ENCODE measurements around the gene M6PR.

M6PR gene

GRCh38 chr12:8899830-8900229, 49.6 kb downstream of the M6PR start:
- H4K20me1 ChIP-seq: no peaks in the 10 kb centered on the region
- H3K27me3 ChIP-seq: no peaks in the 10 kb centered on the region
- H3K4me3 ChIP-seq: peak overlapping the region in 1 of 10 experiments; percentile 6; a peak in 1 of 20 replicates
- peak overlapping the region in 5 of 11 experiments; percentile 27 to 72 (median 57); a peak in 8 of 22 replicates for H3K27ac ChIP-seq
- peak overlapping the region in 1 of 11 experiments; percentile 22; a peak in 1 of 22 replicates for H3K9ac ChIP-seq
- H3K36me3 ChIP-seq: no peaks in the 10 kb centered on the region
- peak overlapping the region in 4 of 11 experiments; percentile 1 to 61 (median 23); a peak in 5 of 22 replicates for H3K4me2 ChIP-seq
- TF ChIP-seq Cebpa-rat (IDR thresholded peaks at IDR 0.05): no peak
- H3K4me1 ChIP-seq: peaks cover 4 to 63% (median 13%) of the 10 kb centered on the region in 10 experiments; a peak in 15 of 20 replicates
- H3K9me3 ChIP-seq (replicated peaks in 1 of 11): peaks cover 24 to 80% (median 46%) of the 10 kb centered on the region in 11 experiments

- TF ChIP-seq Cebpa-rat (IDR thresholded peaks at IDR 0.05): no peak
- H3K9ac ChIP-seq: no peak overlapping the region
- H3K9me3 ChIP-seq (replicated peaks in 1 of 11): peaks cover 24 to 60% (median 42%) of the 10 kb centered on the region in 11 experiments
Observed at GRCh38 chr12:8897081-8897480, 52.4 kb downstream of the M6PR start.

GRCh38 chr12:8894986-8895385, 54.5 kb downstream of the M6PR start:
- no peak overlapping the region for H3K4me3 ChIP-seq
- TF ChIP-seq Cebpa-rat (IDR thresholded peaks at IDR 0.05): no peak
- H4K20me1 ChIP-seq: no peaks in the 10 kb centered on the region
- no peaks in the 10 kb centered on the region for H3K27me3 ChIP-seq
- no peaks in the 10 kb centered on the region for H3K36me3 ChIP-seq
- H3K9me3 ChIP-seq (replicated peaks in 1 of 11): peaks cover 8 to 39% (median 21%) of the 10 kb centered on the region in 11 experiments; a peak in 18 of 22 replicates
- H3K4me1 ChIP-seq: peaks cover 0 to 30% (median 0%) of the 10 kb centered on the region in 10 experiments; a peak in 5 of 20 replicates
- H3K9ac ChIP-seq: no peak overlapping the region
- no peak overlapping the region for H3K4me2 ChIP-seq
- H3K27ac ChIP-seq: no peak overlapping the region

More at GRCh38 chr12:8897081-8897480, 52.4 kb downstream of the M6PR start:
- H3K4me1 ChIP-seq: peaks cover 0 to 37% (median 0%) of the 10 kb centered on the region in 10 experiments; a peak in 6 of 20 replicates
- no peak overlapping the region for H3K27ac ChIP-seq
- H4K20me1 ChIP-seq: no peaks in the 10 kb centered on the region
- H3K4me2 ChIP-seq: 0 out of 22 replicates have a peak overlapping the region, but pooled peaks of 1 of the 11 experiments have one; percentile 11
- H3K36me3 ChIP-seq: no peaks in the 10 kb centered on the region
- no peaks in the 10 kb centered on the region for H3K27me3 ChIP-seq
- H3K4me3 ChIP-seq: no peak overlapping the region

GRCh38 chr12:8894378-8894777, 55.1 kb downstream of the M6PR start:
- Histone ChIP-seq H3K9ac (no peak overlapping the region), H3K4me3 (no peak overlapping the region), H3K9me3 (replicated peaks in 1 of 11) (peaks cover 3 to 33% (median 18%) of the 10 kb centered on the region in 11 experiments; a peak in 14 of 22 replicates), H3K4me1 (peaks cover 0 to 26% (median 0%) of the 10 kb centered on the region in 10 experiments; a peak in 4 of 20 replicates), H4K20me1 (no peaks in the 10 kb centered on the region), H3K27me3 (no peaks in the 10 kb centered on the region), H3K36me3 (no peaks in the 10 kb centered on the region), H3K4me2 (no peak overlapping the region), H3K27ac (no peak overlapping the region)
- TF ChIP-seq Cebpa-rat (IDR thresholded peaks at IDR 0.05): no peak

GRCh38 chr12:8891976-8892375, 57.5 kb downstream of the M6PR start:
- Histone ChIP-seq H3K27me3 (no peaks in the 10 kb centered on the region), H3K4me2 (no peak overlapping the region), H3K4me1 (peaks cover 0 to 3% (median 0%) of the 10 kb centered on the region in 10 experiments; a peak in 3 of 20 replicates), H3K27ac (no peak overlapping the region), H3K9ac (no peak overlapping the region), H3K36me3 (0 out of 22 replicates have a peak, but pooled peaks cover 0 to under 1% (median 0%) of the 10 kb centered on the region in 11 experiments), H3K9me3 (replicated peaks in 1 of 11) (peaks cover 3 to 21% (median 16%) of the 10 kb centered on the region in 11 experiments; a peak in 15 of 22 replicates), H4K20me1 (no peaks in the 10 kb centered on the region), H3K4me3 (no peak overlapping the region)
- no peak for TF ChIP-seq Cebpa-rat (IDR thresholded peaks at IDR 0.05)
